Stimulated activated CD4-positive, alpha-beta T cell treated with anti-CD3 and anti-CD28 coated beads, Interleukin-1b, Interleukin-23, amount 100 ng/mL, for 1 hour (primary cell): ENCODE data around the gene LTBP1.
"Not testable (repeated sequence)": the region's sequence is repeated elsewhere in the genome, so short reads cannot be mapped to it uniquely, and the experiment has no call there.

Experiments
- DNase-seq, 2 donors: peaks; one replicate each; pipeline ENCODE4 v3.0.0-alpha.2; 2020; ENCODE audit warnings: low read depth in 2 of 2

LTBP1 gene

GRCh38 chr2:33221046-33221784, 274.5 kb downstream of the LTBP1 start:
- no peak for DNase-seq

- DNase-seq: no peak
Observed at GRCh38 chr2:33222309-33222708, 275.6 kb downstream of the LTBP1 start.

- DNase-seq: no peak
Observed at GRCh38 chr2:33223856-33224255, 277.1 kb downstream of the LTBP1 start.

GRCh38 chr2:33225350-33225749, 278.6 kb downstream of the LTBP1 start:
- DNase-seq: no peak

- DNase-seq: no peak
Observed at GRCh38 chr2:33226546-33226945, 279.8 kb downstream of the LTBP1 start.

DNA sequence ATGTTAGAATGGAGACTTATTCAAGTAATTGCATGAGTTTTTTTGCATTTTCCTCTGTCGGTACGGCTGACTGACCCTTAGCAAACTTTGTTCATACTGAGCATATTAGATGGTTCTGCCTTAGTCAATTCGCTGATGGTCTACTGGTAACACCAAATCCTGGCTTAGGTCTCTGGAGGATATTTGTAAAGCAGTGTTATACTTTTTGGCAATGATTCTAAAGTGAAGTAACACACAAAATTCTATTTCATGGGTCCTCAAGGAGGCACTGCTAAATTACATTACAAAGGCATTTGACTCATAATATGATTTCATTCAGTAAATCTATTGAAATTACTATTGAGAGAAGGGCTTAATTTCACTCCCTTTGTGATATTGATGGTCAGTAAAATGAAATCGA, 282.9 kb downstream of the LTBP1 start:
- DNase-seq: no peak

DNA sequence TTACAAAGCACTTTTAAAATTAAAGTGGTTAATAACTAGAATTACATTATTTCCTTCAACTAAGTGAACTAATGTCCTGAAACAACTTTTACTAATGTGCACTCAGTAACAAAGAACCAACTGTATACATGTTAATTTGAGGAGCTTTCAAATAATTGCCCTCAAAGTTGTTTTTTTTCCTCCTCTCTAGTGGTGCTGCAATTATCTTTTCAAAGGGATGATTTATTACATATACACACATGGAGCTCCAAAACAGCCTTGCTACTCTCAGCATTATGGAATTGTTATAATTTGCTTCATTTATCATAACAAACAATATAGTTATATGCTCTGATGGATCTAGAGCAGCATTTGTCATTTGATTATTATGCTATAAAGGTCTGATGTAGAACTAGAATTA, 283.4 kb downstream of the LTBP1 start:
- no peak for DNase-seq

DNA sequence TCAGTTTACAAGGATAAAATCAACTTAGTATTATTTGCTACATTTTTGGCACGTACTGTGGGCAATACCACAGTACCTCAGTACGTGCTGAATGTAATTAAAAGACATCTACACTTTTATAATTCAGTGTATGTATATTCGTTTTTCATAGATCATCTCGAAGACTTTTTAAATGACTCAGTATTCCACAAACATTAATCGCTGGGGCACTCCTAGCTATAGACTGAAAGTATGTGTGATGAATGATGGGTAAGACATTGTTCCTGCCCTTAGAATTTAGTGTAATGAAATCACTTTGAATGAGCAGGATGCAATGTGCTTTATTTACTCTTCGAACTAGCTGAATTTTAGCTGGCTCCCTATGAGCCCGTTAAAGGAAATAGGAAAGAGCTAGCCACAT, 284.1 kb downstream of the LTBP1 start:
- DNase-seq: no peak

GRCh38 chr2:33235559-33235958, 288.8 kb downstream of the LTBP1 start:
- not testable (repeated sequence) for DNase-seq

- DNase-seq: no peak
Observed at GRCh38 chr2:33236482-33237385, 290.0 kb downstream of the LTBP1 start.

- DNase-seq: no peak
Observed at GRCh38 chr2:33238111-33238510, 291.4 kb downstream of the LTBP1 start.

DNA sequence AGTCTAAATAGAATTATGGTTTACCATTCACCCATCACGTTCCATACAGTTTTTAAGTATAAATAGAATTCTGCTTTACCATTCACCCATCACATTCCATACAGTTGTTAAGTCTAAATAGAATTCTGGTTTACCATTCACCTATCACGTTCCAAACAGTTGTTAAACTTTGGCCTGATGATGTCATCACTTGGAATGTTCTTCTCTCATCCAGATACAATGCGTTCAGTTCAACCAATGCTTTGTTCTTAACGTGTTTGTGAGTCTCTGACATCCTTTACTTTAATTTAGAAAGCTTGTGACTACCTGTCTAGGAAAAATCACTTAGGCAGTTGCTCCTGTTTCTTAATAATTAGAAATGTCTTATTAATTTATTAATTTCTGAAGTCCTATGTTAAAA, 293.4 kb downstream of the LTBP1 start:
- no peak for DNase-seq

DNA sequence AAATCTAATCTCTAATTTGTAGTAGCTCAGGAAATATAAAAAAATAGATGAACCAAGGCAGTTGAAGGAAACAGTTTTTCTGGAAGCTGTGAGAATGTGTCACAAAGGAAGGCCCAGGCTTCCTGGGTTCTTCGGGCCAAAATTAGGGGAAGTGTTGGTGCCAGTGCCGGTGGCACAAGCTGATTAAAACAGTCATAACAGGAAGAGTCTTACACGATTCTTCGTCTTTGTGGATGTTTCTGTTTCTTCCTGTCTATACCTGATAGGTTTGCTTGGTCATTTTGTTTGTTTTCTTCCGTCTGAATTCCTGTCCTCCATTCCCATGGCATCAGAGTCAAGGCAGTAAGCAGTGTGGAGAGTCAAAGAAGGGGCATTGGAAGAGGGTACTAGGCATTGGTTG, 294.3 kb downstream of the LTBP1 start:
- DNase-seq: no peak

GRCh38 chr2:33241581-33241980, 294.8 kb downstream of the LTBP1 start:
- DNase-seq: no peak

- DNase-seq: no peak
Observed at GRCh38 chr2:33242845-33243244, 296.1 kb downstream of the LTBP1 start.

GRCh38 chr2:33246432-33246831, 299.7 kb downstream of the LTBP1 start:
- DNase-seq: no peak

DNA sequence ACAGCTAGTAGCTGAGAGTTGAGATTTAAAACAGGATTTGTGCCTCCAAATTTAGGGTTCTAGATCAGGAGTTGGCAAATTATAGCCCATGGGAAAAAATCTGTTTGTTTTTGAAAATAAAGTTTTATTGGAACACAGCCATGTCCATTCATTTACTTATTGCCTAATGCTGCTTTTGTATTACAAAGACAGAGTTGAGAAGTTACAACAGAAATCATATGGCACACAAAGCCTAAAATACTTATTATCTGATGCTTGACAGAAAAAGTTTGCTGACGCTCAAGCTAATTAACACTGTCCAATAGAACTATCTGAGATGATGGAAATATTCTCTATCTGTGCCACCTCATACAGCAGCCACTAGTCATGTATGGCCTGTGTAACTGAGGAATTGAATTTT, 300.6 kb downstream of the LTBP1 start:
- no peak for DNase-seq

GRCh38 chr2:33250417-33251029, 303.8 kb downstream of the LTBP1 start:
- DNase-seq: no peak

- DNase-seq: no peak
Observed at GRCh38 chr2:33256162-33256755, 309.5 kb downstream of the LTBP1 start.

- no peak for DNase-seq
Observed at GRCh38 chr2:33258387-33258786, 311.6 kb downstream of the LTBP1 start.

DNA sequence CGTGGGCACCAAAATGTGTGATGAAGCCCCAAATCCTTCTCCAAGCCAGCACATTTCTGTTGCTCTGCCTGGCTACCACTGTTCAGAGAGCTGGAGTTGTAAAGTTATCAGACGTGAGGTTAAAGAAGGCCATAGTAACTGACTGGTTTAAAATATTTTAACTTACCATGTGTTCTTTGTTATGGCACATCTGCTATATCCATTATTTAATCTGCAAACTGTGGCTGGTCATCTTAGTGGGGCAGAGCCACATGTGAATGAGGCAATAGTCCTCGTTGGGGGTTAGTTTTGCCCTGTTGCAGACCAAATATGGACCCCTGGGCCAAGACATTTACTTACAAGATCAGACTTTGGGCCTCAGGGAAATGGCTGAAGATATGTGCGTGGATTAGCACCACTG, 315.3 kb downstream of the LTBP1 start:
- no peak for DNase-seq

GRCh38 chr2:33264766-33265165, 318.0 kb downstream of the LTBP1 start:
- DNase-seq: no peak
